A172 (cell line): Measurements from ENCODE around the gene SLC27A3. TPM values are rescaled to one million over a fixed set of nuclear protein-coding genes. Genes with fewer than 3 reads are reported as not detected.

Experiments
- DNase-seq: peaks from one replicate; pipeline ENCODE4 v3.0.0-alpha.2; 2015; ENCODE audit warnings: low spot score
- total RNA-seq: library from RNA; depleted of rRNA; stranded (reverse); fragments of >200 nt; shearing (Covaris generic); gene quantifications from 2 replicates; pipeline ENCODE4 v1.2.3, GENCODE V29; 2014; rRNA removed

Gene SLC27A3, protein sequence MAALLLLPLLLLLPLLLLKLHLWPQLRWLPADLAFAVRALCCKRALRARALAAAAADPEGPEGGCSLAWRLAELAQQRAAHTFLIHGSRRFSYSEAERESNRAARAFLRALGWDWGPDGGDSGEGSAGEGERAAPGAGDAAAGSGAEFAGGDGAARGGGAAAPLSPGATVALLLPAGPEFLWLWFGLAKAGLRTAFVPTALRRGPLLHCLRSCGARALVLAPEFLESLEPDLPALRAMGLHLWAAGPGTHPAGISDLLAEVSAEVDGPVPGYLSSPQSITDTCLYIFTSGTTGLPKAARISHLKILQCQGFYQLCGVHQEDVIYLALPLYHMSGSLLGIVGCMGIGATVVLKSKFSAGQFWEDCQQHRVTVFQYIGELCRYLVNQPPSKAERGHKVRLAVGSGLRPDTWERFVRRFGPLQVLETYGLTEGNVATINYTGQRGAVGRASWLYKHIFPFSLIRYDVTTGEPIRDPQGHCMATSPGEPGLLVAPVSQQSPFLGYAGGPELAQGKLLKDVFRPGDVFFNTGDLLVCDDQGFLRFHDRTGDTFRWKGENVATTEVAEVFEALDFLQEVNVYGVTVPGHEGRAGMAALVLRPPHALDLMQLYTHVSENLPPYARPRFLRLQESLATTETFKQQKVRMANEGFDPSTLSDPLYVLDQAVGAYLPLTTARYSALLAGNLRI
- total RNA-seq, result 1.8 and 2.2 TPM in 2 replicates

DNA sequence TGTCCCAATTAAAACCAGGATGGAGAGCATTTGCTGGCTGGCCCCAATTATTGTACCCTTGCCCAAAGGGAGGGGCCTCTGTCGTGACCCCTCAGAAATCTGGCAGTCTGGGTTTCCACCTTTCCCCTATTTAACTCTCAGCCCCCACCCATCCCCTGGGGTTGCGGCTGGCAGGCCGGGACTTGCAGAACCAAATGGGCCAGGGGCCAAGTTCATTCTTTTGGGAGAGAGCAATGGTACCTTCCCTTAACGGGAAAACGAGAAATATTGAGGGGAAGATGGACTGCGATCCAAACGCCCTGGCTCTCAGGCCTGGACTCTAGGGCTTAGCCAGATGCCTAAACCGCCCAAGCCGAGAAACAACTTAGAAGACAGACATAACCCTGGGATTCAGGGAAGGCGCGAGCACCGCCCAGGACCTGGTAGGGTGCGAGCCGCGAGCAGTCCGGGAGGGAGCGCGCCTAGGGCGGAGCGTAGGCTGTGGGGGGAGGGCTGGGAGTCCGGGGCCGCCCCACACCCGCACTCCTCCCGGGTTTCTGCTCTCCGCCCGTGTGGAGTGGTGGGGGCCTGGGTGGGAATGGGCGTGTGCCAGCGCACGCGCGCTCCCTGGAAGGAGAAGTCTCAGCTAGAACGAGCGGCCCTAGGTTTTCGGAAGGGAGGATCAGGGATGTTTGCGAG is at the start of gene SLC27A3:
TSS of gene SLC27A3 (plus strand) at position 628 of the 678 bp plus-strand sequence. CDS start 91 bp downstream, outside the sequence.
- DNase-seq, result no peak

DNA sequence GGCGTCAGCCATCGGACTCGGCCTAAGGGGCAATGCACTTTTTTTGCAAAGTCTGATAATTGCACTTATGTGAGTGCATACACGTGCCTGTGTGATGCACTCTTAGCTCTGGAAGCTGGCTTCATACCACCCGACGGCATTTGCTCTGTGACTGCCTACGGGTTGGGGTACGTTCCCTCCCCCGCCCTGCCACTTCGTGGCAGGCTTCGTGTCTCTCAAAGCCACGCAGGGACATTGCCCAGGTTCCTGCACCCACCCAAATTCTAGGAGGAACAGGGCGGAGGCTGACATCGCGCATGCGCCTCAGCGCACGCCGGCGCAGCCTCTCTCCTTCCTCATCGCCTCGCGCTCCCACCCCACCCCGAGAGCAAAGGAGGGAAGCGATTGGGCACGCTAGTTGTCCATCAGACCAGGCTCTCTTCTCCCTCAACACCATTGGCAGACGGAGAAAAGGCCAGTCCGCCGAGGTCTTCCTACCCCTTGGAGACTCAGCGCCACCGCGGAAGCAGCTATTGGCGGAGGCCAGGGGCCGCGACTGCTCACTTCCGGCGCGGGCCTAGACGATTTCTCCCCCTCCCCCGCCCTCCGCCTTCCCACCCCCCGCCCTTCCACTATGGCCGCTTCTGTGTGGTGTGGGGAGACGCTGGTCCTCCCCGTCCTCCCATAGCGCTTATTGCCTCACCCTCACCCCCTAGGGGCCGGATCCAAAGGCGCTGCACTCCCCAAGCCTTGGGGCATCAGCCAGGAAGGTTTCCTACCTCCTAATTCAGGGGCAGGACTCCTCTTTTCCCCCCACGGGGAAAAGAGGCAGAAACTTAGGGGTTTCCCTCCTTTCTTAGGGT is 47.5 kb upstream of the SLC27A3 start, which contains the start of gene INTS3:
TSS of gene INTS3 (plus strand) at position 588 of the 842 bp plus-strand sequence. CDS start 585 bp downstream, outside the sequence.
- peak; percentile 100 for DNase-seq

DNA sequence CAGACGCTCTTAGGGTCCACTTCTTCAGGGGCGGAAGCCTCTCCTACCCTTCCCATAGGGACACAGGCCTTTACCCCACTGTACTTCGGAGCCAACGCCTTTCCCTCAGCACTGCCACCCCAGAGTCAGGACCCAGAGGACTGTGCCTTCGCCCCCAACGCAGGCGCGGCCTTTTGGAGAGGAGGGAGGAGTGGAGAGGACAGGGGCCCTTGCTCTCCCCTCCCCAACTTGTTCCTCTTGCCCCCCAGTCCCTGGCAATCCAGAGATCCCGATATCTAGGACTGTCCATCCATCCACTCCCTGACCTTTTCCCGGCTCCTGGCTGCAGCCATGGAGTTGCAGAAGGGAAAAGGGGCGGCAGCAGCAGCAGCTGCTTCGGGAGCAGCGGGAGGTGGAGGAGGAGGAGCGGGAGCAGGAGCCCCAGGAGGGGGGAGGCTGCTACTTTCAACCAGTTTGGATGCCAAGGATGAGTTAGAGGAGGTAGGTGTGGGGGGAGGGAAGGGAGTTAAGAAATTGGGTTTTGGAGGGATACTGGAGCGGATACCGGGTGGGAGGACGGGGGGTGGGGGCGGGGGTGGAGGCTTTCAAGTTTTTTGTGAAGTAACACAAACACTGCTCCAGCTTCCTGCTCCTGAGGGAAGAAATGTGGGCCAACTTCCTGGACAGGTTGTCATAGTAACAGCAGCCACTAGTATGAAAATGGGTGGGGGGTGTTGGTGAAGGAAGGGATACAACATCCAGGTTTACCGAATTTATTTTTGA is 46.7 kb upstream of the SLC27A3 start:
- peak; percentile 42 for DNase-seq

DNA sequence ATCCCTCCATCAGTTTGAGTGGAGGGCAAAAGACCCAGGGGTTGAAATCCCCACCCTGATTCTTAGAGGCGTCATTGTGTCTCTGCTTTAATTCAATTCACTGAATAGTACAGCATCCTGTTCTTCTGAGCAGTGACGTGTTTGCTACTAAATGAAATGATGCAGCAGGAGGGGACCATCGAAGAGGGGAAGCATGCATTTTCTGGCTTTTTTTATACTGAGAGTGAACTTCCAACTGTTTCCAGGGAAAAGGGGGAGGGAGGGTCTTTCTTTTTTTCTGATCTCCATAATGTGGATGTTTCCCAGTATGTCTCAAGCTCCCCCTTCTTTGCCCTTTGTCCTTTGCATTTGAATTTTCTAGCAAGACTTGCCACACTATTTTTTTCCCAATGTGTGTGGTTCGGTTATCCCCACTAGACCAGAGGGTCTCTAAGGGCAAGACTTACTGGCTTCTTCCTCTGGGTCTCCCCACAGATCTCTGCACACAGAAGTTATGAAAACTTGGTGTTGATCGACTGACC is 44.7 kb upstream of the SLC27A3 start:
- no peak for DNase-seq

DNA sequence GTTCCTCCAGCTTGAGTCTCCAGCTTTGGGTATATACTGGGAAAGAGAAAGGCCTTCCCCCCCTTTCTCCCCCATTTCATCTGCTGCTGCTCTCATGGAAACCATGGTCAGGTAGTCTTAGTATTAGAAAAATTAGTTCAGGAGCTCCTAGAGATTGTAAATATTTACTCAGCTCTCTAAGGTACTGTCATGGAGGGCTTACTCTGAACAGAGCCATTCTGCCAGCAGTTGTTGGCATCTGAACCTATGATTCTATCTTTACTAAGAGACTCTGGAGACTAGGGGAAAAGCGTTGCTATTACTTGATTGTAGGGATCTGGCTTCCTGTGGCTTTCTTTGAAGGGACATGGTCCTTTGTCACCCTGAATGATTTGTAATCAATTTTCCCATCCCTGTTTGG is 41.2 kb upstream of the SLC27A3 start:
- DNase-seq, result no peak

DNA sequence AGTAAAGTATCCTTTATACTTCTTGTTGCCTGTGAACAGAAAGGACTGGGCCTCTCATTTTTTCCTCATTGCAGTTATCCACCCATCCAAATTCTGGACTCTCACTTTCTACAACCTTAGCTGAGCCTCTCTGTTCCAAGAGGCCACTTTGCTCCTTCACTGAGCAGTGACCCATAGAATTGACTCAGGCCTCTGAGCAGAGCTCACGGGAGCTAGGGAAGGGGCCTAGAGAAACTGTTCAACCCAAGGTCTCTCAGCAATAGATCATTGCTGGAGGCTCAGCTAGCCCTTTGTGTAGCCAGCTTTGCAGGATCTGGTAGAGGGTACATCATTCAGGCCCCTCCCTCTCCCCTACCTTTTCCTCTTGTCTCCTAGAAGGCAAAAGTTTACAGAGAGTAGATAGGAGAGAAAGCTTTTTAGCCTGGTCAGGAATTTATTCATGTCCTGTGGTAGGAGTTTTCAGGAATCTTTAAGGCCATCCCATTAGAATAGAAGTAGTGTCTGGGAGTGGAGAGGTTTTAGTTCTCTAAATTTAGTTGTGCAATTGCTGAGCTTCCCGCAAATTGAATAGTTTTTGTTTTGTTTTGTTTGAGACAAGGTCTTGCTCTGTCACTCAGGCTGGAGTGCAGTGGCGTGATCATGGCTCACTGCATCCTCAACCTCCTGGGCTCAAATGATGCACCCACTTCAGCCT is 40.7 kb upstream of the SLC27A3 start:
- DNase-seq, result no peak

DNA sequence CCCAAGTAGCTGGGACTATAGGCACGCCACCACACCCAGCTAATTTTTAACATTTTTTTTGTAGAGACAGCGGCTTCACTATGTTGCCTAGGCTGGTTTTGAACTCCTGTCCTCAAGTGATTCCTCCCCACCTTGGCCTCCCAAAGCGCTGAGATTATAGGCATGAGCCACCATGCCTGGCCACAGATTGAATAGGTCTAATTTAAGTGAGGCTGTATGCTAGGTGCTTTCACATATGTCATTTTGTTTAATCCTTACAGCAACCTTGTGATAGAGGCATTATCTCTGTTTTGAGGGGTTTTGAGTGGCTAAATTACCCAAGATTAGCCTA is 40.2 kb upstream of the SLC27A3 start:
- DNase-seq, result no peak

DNA sequence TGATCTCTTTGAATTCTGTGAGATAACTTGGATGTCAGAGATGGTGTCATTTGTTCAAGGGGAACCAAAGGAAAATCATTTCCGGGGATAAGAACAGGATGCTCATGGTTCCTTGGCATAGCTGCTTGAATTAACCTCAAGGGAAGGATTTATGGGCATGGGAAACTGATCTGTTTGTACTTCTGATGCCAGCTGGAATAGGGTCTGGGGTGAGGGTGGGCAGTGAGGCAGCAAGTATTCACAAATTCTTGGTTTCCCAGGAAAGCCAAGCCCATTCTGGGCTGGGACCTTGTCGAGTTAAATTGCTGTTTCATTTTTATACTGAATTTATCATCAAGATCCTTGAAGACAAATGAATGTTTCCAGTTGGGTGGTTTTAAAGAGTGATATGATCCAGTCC is 33.2 kb upstream of the SLC27A3 start:
- no peak for DNase-seq

DNA sequence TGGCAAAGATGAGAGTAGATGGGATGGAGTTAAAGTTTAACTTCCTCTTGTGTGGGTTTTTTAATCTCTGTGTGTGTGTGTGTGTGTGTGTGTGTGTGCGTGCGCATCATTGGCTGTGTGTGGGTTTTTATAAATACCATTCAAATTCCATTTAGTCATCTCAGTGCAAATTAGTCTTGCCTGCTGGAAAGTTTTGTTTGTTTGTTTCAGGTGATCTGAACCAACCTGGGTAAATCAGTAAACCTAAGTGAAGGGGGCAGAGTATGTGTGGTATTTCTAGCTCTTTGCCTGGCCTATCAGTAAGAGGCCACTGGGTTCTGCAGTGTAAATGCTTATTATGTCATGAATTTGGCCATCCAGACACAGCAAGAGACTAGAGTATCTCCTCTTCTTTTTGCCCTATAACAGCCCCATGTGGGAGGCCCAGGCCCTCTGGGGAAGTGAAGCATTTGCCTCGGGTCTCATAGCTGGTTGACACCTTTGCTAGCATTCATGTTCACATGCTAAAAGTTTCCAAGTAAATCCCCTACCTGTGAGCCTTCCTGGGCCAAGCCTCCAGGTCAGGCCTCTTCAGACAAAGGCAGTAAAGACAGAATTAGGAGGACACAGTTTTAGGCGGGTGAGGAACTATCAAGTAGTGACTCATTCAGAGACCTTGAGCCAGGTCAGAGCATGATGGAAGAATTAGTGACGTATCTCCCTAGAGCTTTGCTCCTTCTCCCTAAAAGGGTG is 32.6 kb upstream of the SLC27A3 start:
- DNase-seq, result no peak

DNA sequence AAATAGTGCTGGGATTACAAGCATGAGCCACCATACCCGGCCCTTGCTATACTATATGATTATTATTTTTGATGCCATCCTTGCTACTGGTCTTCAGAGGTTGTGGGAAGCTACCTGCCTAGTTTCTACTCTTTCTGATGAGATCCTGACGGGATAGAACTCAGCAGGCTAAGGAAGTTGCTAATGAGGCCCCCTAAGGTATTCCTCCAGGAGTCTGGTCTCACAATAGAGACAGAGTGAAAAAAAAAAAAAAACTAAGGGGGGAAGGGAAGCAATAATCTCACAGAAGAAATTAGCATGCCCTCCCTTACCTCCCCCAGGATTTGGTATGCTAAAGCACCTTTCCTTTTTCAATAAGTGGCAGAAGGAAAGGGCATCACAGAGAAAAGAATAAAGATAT is 29.8 kb upstream of the SLC27A3 start:
- DNase-seq, result no peak

DNA sequence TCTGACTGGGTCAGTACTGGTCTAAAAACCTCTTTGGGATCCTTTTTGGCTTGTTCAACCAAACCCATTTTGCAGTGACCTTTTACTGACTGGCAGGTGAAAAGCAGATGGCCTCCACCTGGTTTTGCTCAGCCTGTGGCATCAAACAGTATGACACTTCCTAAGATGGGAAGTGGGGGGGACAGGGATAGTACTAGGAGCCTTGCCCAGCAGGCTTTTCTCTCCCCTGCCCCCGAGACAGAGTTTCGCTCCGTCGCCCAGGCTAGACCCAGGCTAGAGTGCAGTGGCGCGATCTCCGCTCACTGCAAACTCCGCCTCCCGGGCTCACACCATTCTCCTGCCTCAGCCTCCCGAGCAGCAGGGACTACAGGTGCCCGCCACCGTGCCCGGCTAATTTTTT is 29.0 kb upstream of the SLC27A3 start:
- no peak for DNase-seq

DNA sequence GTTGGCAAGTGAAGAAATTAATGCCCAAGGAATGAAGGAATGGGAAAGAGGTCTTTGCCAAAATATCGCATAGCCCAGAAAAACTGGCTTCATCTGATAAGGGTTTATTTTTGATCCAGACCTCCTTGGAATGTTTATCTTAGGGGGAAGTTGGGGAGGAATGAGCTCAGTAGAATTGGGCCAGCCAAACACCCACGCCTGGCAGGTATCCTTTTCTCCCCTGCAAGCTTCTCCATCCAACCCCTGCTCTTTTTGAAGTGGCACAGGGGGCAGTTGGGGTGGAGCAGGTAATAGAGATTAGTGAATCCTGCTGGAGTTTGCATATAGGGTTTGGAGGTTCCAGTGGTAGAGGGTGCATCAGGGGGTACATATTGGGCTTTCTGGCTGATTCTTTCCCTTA is 26.3 kb upstream of the SLC27A3 start:
- DNase-seq, result no peak

DNA sequence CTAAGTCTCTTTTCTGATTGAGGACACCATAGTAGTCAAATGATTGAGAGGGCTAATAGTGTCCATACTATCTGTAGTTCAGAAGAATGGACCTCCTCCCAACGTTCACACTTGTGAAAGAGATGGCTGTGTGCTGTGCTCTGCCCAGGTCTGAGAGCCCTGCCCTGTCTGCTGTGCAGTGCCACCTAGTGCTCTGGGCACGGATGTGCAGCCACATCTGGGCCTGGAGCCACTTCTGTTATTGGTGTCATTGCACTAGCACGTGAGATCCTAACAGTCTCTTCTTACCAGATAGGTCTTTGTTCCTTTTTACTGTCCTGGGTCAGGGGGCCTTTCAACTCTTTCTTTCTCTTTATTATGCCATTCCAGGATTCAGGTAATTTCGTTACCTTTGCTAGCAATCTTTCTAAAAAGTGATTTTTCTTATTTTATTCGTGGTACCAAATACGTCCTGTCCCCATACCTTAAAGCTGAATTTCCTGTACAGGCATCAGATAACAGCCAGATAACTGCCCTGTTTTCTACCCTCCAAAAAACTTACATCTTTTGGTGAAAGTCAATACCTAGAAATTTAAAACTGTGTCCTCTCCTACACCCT is 25.7 kb upstream of the SLC27A3 start:
- peak; percentile 84 for DNase-seq

DNA sequence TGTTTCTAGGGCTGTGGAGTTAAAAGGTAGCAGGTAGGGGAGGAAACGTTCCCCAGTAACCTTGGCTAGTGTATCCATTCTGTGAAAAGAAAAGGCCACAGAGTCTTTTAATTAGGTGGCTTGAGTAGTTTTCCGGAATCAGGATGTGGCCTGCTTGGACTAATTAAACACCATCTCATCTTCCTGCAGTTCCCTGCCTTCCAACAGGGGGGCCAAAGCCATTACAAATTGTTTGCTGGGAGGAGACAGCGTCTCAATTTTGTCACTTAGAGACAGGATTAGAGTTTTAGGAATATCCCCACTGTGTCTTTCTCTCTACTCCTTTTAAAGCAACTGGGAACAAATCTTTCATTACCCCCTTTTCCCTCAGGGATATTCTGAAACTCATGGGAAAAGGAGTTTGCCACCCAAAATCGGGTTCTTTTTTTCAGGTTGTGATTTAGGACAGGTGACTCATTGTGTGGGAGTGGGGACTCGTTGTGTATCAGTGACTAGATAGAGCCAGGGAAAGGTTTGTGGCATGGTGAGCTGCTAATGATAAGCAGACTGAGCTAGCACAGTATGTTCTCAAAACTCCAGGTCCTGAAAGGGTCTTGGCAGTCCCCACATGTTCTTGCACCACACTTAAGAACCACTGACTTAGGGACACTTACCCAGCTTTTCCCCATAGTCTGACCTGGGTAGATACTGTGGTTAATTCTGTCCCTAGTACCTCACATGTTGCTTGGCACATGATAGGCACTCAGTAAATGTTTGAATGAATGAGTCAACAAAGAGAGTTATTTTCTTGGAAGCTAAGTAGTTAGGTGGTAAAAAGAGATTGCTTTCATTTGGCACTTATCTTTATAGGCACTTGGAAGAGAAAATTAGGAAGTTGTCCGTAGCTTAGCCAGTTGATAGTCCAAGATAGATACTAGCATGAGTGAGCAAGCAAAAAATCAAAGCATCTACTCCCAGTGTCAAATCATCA is 24.9 kb upstream of the SLC27A3 start:
- DNase-seq, result peak; percentile 41

DNA sequence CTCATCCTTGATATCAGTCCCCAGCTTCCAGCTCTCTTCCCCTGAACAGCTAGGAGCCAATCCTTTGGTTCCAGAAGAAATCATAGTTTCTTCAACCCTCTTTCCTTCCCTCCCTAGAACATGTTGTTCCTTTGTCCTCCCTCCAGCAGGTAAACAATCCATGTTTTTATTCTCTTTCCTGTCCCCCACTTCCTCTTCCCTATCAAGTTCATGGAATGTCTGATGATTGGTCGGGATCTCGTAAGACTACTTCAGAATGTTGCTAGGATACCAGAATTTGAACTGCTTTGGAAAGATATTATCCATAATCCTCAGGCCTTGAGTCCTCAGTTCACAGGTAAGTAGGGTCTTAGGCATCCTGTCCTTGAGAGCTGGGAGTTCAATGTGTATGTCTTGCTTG is 23.1 kb upstream of the SLC27A3 start:
- DNase-seq, result no peak

DNA sequence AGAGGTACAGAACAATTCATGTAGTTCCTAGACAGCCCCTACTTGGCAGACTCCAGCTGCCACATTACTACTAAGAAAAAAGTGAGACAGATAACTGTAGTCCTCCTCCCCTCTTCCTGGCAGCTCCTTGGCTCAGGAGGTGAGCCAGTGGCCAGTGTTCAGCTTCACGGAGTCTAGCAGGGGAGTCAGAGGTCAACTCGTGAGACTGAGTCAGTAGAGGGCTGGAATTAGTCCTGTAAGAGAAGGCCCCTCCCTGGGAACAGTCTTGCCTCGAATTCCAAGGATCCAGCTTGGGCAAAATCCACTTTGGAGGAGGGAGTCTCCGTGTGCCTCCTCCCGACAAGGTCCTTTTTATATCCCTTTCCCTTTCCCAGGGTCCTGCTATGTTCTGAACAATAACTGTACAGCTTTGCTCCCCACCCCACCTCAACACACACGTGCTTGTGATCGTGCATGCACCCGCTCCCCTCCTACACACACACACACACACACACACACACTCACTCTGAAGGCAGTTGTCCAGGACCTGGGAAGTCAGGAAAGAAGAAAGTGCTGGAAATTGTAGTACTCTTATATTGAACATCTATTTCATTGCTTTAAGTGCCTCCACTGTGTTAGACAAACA is 22.5 kb upstream of the SLC27A3 start:
- DNase-seq, result peak; percentile 85

DNA sequence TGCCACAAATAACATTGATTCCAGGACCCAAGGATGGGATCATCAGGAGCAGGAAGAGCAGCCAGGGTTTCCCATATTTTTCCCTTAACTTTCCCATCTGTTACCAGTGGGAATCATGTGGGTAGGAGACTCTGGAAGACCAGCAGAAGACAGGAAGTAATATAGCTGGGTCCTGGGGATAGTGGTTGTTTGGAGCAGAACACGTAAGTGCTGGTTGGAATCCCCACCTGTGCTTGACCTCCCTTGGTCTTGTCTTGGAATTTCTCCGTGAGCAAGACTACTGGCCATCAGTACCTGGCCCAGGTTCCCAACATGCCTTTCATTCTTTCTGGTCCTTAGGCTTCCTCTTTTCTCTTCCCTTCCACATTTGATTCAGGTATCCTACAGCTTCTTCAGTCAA is 20.9 kb upstream of the SLC27A3 start:
- DNase-seq, result no peak
